OCI-M2 (cell line): ENCODE data around the gene CYP4F11.
"Not testable (repeated sequence)": the region's sequence is repeated elsewhere in the genome, so short reads cannot be mapped to it uniquely, and the experiment has no call there.

Experiments used
- DNase-seq: peaks from one replicate; lab custom pipeline; 2025; ENCODE audit not compliant: unreplicated experiment; lab: John Stamatoyannopoulos, UW

The CYP4F11 gene

GRCh38 chr19:15934332-15935078 is at the start of gene CYP4F11:
TSS of gene CYP4F11 (minus strand) at chr19:15934529. CDS start at chr19:15934408, 121 bp downstream.
- no peak for DNase-seq

GRCh38 chr19:15979293-15979692 is 45.0 kb upstream of the CYP4F11 start:
- DNase-seq: no peak

GRCh38 chr19:15977690-15978089 is 43.4 kb upstream of the CYP4F11 start:
- DNase-seq: no peak

GRCh38 chr19:15976836-15977689 is 42.7 kb upstream of the CYP4F11 start:
- no peak for DNase-seq

- DNase-seq: no peak
Observed at GRCh38 chr19:15974856-15975255, 40.5 kb upstream of the CYP4F11 start.

- not testable (repeated sequence) for DNase-seq
Observed at GRCh38 chr19:15972043-15972442, 37.7 kb upstream of the CYP4F11 start.

- DNase-seq: no peak
Observed at GRCh38 chr19:15971224-15971780, 37.0 kb upstream of the CYP4F11 start.

- no peak for DNase-seq
Observed at GRCh38 chr19:15964231-15964630, 29.9 kb upstream of the CYP4F11 start.

GRCh38 chr19:15962319-15962718 is 28.0 kb upstream of the CYP4F11 start:
- no peak for DNase-seq

- no peak for DNase-seq
Observed at GRCh38 chr19:15954820-15955219, 20.5 kb upstream of the CYP4F11 start.

GRCh38 chr19:15948223-15949058 is 14.1 kb upstream of the CYP4F11 start, which contains the start of gene OR10H4:
TSS of gene OR10H4 (plus strand) at chr19:15949008. CDS start at chr19:15949008, 0 bp downstream.
- DNase-seq: no peak

GRCh38 chr19:15945301-15945700 is 11.0 kb upstream of the CYP4F11 start:
- no peak for DNase-seq

- no peak for DNase-seq
Observed at GRCh38 chr19:15944401-15944800, 10.1 kb upstream of the CYP4F11 start.

GRCh38 chr19:15937771-15938170 is 3.4 kb upstream of the CYP4F11 start:
- no peak for DNase-seq

- DNase-seq: no peak
Observed at GRCh38 chr19:15936950-15937349, 2.6 kb upstream of the CYP4F11 start.

- DNase-seq: no peak
Observed at GRCh38 chr19:15936173-15936572, 1.8 kb upstream of the CYP4F11 start.

- no peak for DNase-seq
Observed at GRCh38 chr19:15935167-15935702, 906 bp upstream of the CYP4F11 start.

- not testable (repeated sequence) for DNase-seq
Observed at GRCh38 chr19:15933761-15934331, 483 bp downstream of the CYP4F11 start.

- DNase-seq: no peak
Observed at GRCh38 chr19:15928321-15928720, 6.0 kb downstream of the CYP4F11 start.

- DNase-seq: no peak
Observed at GRCh38 chr19:15926484-15926883, 7.8 kb downstream of the CYP4F11 start.
